ENCODE data around the gene OR51F2.
"Not testable (repeated sequence)": the region's sequence is repeated elsewhere in the genome, so short reads cannot be mapped to it uniquely, and the experiment has no call there.

The OR51F2 gene, protein sequence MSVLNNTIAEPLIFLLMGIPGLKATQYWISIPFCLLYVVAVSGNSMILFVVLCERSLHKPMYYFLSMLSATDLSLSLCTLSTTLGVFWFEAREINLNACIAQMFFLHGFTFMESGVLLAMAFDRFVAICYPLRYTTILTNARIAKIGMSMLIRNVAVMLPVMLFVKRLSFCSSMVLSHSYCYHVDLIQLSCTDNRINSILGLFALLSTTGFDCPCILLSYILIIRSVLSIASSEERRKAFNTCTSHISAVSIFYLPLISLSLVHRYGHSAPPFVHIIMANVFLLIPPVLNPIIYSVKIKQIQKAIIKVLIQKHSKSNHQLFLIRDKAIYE

DNA sequence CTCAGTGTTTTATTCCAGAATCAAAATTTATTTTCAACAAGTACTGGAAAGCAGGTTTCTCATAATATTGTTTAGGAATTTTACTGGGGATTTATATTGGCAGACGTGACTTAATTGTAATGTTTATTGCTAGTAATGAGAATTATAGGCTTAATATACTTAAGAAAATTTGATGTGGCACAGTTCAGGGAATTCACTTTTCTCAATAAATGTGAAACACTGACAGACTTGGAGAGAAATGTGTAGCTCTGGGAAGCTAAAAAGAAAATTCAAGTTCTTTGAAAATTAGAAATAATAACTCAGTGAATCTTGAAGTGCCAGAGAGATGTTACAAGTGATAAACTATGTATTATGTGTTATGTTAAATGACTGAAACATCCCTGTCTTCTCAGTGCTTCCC lies at the start of gene OR51F2:
TSS of gene OR51F2 (plus strand) at position 301 of the 400 bp plus-strand sequence. CDS start 101 bp downstream, outside the sequence.
- no peak for DNase-seq (ENCODE audit: insufficient read length, low spot score)
- FAIRE-seq = no peak

DNA sequence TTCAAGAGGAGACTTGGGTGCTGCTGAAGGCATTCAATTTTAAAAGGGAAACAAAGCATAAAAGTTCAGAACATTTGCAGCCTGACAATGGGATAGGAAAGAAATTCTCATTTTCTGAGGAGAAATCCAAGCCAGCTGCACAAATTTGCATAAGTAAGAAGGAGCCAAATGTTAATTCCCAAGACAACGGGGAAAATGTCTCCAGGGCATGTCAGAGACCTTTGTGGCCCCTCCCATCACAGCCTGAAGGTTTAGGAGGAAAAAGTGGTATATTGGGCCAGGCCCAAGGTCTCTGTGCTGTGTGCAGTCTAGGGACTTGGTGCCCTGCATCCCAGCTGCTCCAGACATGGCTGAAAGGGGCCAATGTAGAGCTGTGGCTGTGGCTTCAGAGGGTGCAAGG lies 38.7 kb upstream of the OR51F2 start:
- FAIRE-seq (no peak), DNase-seq (ENCODE audit: insufficient read length, low spot score) (no peak)

DNA sequence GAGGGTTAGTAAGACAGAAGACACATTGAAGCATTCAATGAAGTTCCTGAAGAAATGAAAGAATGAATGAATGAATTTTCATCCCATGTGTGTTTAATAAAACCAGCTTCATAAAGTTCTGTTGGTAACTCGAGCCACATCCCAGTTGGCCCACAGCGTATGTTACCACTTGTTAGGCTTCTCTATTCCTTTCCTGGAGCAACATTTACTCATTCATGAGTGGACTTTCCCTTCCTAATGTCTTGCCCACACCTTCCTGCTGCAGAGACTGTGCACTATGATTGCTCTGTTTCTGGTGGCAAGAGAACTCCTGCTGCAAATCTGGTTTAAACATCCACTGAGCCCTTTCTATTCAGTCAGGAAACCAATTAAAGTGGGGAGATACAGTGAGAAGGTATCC lies 23.9 kb upstream of the OR51F2 start:
- DNase-seq (ENCODE audit: insufficient read length, low spot score) = no peak
- no peak for FAIRE-seq

DNA sequence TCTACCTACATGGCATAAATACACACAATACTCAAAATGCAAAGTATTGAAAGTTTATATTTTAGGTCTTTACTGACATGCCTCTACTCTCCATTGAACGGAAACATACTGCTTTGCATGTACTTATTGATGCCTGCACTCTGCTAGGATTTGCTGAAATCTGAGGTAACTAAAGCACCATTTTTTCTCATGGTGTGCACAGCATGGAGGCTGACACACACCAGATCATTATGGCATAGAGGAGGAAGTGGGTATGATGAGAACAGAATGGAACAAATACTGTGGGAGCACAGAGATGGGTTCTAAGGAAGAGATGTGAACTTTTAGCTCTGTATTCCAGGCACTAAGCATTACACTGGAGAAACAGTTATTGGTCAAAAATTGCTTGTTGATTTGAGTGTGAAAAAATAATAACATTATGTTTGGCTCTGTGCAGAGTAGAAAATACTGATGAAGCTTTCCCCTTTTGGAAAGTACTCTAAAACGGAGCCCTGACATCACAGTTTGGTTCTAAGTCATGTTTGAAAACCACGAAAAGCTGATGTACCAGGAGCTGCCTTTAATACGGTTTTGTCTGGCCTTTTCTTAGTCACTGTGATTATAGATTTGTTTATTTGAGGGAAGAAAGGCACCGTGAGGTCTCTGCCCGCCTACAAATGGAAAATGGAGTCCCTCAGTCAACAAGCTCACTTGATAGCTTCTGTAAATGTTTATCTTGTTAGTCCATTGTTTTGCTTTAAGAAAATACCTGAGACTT lies 22.5 kb upstream of the OR51F2 start:
- DNase-seq (ENCODE audit: insufficient read length, low spot score) (no peak), FAIRE-seq (no peak)

DNA sequence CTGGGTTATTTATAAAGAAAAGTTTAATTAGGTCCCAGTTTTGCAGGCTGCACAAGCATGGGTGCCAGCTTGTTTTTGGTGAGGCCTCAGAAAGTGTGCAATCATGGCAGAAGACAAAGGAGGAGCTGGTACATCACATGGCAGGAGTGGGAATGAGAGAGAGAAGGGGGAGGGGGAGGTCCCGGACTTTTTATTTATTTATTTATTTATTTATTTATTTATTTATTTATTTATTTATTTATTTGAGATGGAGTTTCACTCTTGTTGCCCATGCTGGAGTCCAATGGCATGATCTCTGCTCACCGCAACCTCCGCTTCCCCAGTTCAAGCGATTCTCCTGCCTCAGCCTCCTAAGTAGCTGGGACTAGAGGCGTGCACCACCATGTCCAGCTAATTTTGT lies 19.8 kb upstream of the OR51F2 start:
- not testable (repeated sequence) for DNase-seq (ENCODE audit: insufficient read length, low spot score); FAIRE-seq

DNA sequence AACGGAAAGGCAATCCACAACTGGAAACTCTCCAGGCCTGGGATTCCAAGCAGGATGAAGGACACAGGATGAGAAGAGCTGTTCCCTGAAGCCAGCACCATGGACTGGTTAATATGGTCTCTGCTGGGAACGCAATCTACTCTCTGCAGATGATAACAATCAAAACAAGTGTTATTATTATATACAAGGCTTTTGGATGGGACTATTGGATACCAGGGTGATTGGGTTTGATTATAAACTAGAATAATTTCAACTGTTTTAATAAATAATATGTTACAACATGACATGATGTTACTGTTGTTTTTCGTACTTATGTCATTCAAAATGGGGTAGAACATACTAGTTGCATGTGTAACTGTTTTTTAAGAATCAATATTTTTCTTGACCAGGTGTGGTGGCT lies 16.8 kb upstream of the OR51F2 start, which contains the start of gene OR52R1:
TSS of gene OR52R1 (minus strand) at position 101 of the 400 bp plus-strand sequence. CDS start at position 101, 0 bp downstream.
- DNase-seq (ENCODE audit: insufficient read length, low spot score) (no peak), FAIRE-seq (no peak)

DNA sequence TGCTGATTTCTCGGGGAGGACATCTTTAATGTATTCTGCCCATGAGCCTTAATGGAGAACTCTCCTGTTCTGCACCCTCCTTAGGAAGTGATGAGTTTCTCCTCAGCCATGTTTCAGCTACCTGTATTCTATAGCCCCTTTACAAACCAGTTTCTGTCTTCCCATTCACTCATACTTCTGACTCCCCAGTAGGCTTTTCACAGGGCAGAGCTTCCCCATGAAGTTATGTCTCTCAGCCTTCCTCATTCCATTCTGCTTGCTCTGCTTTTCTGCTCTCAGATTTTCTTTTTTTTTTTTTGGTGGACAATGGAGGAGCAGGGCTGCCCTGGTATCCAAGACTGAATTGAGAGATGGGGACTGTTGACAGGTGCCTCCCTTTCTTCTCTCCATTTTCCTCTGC lies 12.6 kb upstream of the OR51F2 start:
- DNase-seq (ENCODE audit: insufficient read length, low spot score) (no peak), FAIRE-seq (no peak)

DNA sequence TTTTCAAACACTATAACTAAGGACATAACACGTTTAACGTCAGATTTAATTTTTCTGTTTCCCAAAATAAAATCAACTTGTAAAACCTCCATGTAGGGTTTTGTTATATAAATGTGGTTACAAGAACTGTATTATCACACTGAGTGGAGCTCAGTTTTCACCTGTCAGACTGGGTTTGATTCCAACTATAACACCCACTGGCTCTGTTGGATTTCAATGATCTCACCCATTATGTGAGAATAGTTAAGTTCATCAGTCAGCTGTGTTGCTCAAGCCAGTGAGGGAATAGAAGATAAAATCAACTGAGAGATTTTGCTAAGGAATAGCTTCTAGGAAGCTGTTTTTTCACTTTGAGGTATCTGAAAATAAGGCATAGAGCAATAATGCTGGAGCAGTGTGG lies 11.9 kb upstream of the OR51F2 start:
- no peak for FAIRE-seq
- DNase-seq (ENCODE audit: insufficient read length, low spot score) = no peak

DNA sequence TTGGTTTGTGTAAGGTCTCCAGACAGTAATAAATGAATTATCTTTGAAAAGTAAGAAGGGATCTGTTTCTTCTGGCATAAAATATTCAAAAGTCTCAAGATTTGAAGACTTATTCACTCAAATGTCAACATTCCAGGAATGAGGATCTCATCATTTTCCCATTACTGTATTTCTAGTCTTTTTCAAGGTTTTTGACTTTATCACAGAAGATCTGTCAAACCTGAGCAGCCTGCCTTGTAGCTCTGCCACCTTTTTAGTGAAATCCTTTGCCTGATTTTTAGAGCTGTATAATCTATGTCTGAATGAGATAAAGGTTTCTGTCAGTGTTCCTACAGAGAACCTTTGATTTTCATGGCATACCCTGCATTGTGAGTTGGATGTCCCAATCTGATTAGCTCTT lies 4.0 kb downstream of the OR51F2 start:
- FAIRE-seq (no peak), DNase-seq (ENCODE audit: insufficient read length, low spot score) (no peak)

DNA sequence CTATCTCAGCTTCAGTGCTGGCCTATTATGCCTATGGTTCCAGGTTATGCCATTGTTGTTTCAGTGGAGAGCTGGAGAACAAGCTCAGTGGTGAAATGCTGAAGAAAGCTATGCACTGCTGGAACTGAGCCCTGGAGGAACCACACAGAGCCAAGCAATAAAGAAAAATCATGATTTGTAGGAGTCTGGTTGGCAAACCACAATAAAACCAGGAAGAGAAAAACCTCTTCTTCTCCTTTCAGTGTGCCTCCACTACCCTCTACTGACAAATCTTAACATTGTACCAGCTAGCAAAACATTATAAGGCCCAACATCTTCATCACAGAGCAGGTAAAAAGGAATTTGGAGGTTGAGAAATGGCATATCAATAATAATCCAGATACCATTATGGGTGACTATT lies 5.3 kb downstream of the OR51F2 start:
- no peak for FAIRE-seq
- no peak for DNase-seq (ENCODE audit: insufficient read length, low spot score)

DNA sequence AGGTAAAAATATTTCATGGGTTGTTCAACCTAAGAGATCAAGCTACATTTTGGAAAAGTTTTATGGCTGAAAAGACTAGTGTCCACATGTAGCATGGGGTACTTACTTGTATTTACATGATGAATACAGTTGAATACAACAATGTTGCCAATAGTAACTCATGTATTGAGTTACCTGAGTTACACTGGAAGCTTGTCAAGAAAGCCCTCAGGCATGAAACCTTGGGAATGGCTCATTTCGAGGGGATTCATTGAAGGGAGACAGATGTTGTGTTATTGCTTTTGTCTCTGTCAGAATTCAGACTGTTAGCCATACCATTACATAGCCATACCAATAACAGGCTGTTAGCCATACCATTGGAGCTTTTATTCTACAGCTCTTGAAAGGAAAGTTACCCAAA lies 9.2 kb downstream of the OR51F2 start:
- DNase-seq (ENCODE audit: insufficient read length, low spot score) (no peak), FAIRE-seq (no peak)

DNA sequence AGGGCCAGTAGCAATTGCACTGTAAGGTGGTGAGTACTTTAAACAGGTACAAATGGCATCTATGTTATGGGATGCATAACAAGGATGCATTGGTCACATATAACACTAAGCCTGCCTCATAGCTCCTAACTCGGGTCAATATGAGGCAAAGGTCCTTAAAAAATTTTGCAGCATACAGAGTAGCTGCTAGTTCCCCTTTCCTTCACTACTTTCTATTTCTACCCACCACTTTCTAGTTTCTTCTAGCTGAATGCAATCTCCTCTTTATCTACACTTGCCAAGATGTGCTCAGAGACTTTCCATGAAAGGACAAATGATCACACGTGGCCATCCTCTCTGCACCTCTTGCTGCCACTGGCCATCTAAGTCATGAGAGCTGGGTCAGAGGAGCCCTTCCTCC lies 9.8 kb downstream of the OR51F2 start:
- no peak for DNase-seq (ENCODE audit: insufficient read length, low spot score)
- no peak for FAIRE-seq

DNA sequence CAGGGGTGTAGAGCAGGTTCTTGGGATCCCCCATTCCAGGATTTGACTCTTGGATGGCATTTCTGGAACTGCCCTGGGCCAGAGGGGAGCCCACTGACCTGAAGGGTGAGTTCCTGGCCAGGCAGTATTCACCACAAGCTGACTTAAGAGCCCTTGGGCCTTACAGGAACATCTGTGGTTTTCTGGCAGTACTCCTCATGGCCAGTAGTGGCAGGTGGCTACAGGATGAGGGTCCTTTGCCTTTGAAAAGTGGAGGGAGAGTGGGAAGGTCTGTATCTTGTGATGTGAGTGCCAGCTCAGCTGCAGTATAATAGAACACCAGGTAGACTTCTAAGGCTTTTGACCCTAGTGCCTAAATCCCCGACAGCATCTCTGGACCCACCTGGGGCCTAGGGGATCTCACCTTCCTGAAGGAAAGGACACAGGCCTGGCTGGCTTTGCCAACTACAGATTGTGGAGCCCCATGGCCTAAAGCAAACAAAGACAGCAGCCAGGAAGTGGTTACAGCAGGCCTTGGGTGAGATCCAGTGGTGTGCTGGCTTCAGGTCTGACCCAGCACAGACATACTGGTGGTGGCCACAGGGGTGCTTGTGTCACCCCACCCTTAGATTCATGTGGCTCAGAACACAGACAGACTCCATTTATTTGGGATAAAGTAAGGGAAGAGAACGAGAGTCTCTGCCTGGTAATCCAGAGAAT lies 18.9 kb downstream of the OR51F2 start:
- DNase-seq (ENCODE audit: insufficient read length, low spot score) (no peak), FAIRE-seq (no peak)

DNA sequence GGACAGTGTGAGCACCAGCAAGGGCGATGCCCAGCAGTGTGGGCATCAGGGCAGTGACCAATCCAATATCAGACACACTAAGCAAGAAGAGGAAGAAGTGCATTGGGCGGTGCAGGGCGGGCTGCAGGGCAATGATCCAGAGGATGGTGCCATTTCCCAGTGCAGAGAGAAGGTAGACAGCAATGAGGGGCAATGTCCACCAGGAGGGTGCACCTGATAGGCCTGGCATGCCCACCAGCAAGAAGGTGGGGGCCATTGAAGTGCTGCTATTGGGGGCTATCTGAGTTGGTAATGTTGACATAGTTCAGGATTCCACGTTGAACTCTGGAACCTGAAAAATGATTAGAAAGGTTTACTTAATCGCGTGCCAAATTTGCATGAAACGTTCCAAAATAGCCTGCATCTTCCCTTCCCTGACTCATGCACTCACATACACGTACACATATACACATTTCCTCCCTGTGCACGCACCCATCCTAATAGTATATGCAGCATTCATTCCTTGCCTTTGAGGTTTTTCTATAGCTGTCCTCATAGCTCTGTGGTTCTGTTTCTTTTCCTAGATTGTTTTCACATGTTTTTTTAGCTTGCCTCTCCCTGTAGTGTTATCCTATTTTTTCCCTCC lies 27.9 kb downstream of the OR51F2 start, which contains the start of gene OR51S1:
TSS of gene OR51S1 (minus strand) at position 301 of the 625 bp plus-strand sequence. CDS start at position 301, 0 bp downstream.
- DNase-seq (ENCODE audit: insufficient read length, low spot score) = no peak
- no peak for FAIRE-seq

DNA sequence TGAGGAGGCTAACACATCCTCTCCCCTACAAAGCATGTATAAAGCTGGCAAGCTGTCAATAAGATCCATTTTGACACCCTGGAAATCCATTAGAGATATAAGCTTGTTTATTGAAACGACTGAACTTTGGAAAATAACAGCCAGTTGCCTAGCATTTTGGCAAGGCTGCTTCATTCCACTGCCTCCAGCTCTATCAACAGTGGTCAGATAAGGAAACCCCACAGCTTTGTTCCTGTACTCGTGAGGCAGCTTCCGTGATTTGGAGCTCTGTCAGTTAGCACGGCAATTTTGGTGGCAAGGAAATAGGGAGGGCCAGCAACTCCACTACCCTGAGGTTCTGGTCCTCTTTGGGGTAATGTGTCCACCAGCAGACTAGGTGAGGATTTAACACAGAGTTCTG lies 29.9 kb downstream of the OR51F2 start:
- DNase-seq (ENCODE audit: insufficient read length, low spot score) (no peak), FAIRE-seq (no peak)

DNA sequence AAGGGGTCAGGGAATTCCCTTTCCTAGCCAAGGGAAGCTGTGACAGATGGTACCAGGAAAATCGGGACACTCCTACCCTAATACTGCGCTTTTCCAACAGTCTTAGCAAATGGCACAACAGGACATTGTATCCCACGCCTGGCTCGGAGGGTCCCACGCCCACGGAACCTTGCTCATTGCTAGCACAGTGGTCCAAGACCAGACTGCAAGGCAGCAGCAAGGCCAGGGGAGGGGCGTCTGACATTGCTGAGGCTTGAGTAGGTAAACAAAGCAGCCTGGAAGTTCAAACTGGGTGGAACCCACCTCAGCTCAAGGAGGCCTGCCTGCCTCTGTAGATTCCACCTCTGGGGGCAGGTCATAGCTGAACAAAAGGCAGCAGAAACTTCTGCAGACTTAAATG lies 33.2 kb downstream of the OR51F2 start:
- not testable (repeated sequence) for FAIRE-seq; DNase-seq (ENCODE audit: insufficient read length, low spot score)

DNA sequence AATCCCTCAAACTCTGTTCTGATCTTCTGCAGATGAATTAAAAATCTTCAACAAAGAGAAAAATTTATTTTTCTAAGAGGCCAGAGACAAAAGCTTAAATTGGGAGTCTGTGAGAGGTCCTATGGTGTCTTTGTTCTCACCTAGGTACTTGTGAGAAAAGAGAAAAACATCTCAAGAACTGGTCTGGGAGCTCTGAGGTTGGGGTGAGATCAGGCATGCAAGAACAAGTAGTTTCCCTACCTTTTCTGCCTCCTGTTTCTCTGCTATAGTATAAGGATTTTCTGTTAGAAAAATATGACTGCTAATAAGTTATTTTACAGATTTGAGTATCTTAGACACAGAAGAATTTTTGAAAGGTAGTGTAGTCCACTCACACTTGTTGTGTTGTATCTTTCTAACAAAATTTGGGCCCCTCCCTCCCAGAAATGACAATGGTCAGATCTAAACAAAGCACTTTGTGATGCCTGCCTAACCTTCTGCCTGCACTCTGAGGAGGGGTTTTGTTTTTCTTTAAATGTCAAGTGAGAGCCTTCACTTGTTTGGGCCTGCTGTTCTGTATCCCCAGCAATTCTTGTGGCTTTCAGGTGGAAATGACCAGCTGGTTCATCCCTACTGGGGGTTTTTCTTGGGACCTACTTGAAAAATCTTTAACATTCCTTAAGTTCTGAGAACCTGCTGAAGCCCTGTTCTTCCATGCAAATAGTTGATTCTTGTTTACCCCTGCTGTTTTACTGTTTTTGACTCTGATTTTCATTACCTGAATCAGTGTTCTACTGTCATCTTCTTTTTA lies 41.5 kb downstream of the OR51F2 start:
- DNase-seq (ENCODE audit: insufficient read length, low spot score) (no peak), FAIRE-seq (no peak)

DNA sequence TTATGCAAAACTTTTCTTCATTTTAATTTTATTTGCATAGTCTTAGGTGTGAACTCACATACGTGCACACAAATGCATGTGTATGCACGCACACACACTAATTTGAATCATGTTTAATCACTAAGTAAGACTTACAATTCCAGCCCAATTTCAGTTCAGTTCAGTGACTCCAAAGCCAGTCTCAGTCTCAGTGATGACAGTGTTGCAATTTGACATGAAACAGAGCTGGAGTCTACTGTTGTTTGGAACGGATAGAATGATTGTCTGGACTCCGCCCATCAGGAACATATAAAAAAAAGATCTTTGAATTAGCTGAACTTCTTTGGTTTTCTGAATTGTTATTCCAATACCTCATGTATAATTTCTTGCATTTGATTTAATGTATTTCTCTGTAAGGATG lies 42.8 kb downstream of the OR51F2 start:
- FAIRE-seq (no peak), DNase-seq (ENCODE audit: insufficient read length, low spot score) (no peak)

DNA sequence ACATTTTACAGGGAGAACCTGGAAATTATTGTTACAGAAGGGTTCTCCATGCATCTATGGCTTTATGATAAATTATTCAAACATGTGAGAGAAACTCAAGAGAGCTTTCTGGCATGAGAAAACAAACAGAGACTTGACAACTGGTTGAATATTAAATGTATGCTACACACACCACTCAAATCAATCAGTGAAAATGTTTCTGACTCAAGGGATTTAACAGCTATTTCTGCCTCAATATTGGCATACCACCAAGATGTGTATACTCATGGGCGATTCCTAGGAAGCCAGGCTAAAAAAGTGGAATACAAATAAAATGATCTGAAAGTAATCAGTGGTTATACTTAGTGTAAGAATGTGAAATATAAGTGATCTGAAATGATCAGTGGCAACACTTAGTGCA lies 44.7 kb downstream of the OR51F2 start:
- FAIRE-seq = no peak
- DNase-seq (ENCODE audit: insufficient read length, low spot score) = no peak

All from GM19239 (cell line).